Endothelial cell of umbilical vein (primary cell): ENCODE results near the gene NAA40. TPM values are rescaled to one million over a fixed set of nuclear protein-coding genes. Genes with fewer than 3 reads are reported as not detected.

Experiments used
- BruUV-seq: library from RNA; stranded (reverse); fragments of 400-500 nt; replicated peaks from 2 replicates; lab custom pipeline; 2021; lab: Mats Ljungman, UMichigan
- CTCF ChIA-PET: fragments of 300-600, 350-600 bp; sonication (Branson Sonifier 250); formaldehyde crosslinking; loops from one replicate; lab custom pipeline; 2021; ENCODE audit warnings: antibody characterized with exemption, inconsistent platforms; lab: Charles Lee
- POLR2A ChIA-PET: fragments of 300-600, 350-600 bp; sonication (Branson Sonifier 250); formaldehyde crosslinking; loops from one replicate; lab custom pipeline; 2021; ENCODE audit warnings: antibody characterized with exemption, inconsistent platforms; lab: Charles Lee
- DNase-seq: peaks from one replicate; pipeline ENCODE4 v3.0.0-alpha.2; 2011; ENCODE audit warnings: low read depth, low spot score
- FAIRE-seq: peaks from 2 replicates; lab custom pipeline; 2011; peaks lifted over from hg19 to GRCh38; lab: Jason Lieb, UNC
- H2AFZ ChIP-seq: 2 replicates; pipeline ENCODE4 v1.6.0; 2012; ENCODE audit warnings: low read depth, low read length, control low read depth, inconsistent platforms
- H3K27ac ChIP-seq: 2 replicates; pipeline ENCODE4 v1.5.1; 2011; ENCODE audit warnings: low read depth, mild to moderate bottlenecking, control low read depth, low read length, moderate library complexity; ENCODE audit not compliant: insufficient read depth
- H3K27me3 ChIP-seq, 2 experiments: 2 replicates each; pipeline versions ENCODE4 v1.6.0 to v1.6.1; 2011; ENCODE audit warnings: low read length in 2 of 2, mixed read lengths in 1 of 2; ENCODE audit not compliant: control insufficient read depth in 2 of 2, insufficient read depth in 2 of 2
- H3K36me3 ChIP-seq, 2 experiments: 2 replicates in 1 of 2; 3 replicates in 1 of 2; pipeline ENCODE4 v1.5.1; 2011; ENCODE audit warnings: low read length in 2 of 2, mild to moderate bottlenecking in 1 of 2, moderate library complexity in 1 of 2; ENCODE audit not compliant: control insufficient read depth in 2 of 2, insufficient read depth in 2 of 2; ENCODE audit errors: extremely low read depth in 1 of 2
- H3K4me1 ChIP-seq: 3 replicates; pipeline ENCODE4 v1.5.1; 2011; ENCODE audit warnings: mild to moderate bottlenecking, low read length; ENCODE audit not compliant: control insufficient read depth, insufficient read depth; ENCODE audit errors: extremely low read depth
- H3K4me2 ChIP-seq: 2 replicates; pipeline ENCODE4 v1.6.1; 2011; ENCODE audit warnings: low read length, control low read depth, mixed read lengths; ENCODE audit not compliant: insufficient read depth
- H3K4me3 ChIP-seq, 3 experiments: fragments of 200-600 bp in 1 of 3; sonication (generic), shearing (Covaris generic) in 1 of 3; replicated peaks in 1 of 3; 2 replicates each; pipeline ENCODE4 v1.5.1; 2011 to 2016; ENCODE audit warnings: control low read depth in 3 of 3, low read length in 3 of 3, mild to moderate bottlenecking in 2 of 3, inconsistent platforms in 1 of 3, low read depth in 1 of 3, moderate library complexity in 1 of 3; ENCODE audit not compliant: insufficient read depth in 1 of 3
- H3K79me2 ChIP-seq: 2 replicates; pipeline ENCODE4 v1.6.0; 2012; ENCODE audit warnings: low read length, inconsistent platforms; ENCODE audit not compliant: control insufficient read depth, insufficient read depth
- H3K9ac ChIP-seq: replicated peaks from 2 replicates; pipeline ENCODE3; 2011; ENCODE audit warnings: low read length, control low read depth; ENCODE audit not compliant: insufficient read depth; ENCODE audit errors: extremely low read depth
- H3K9me1 ChIP-seq: replicated peaks from 3 replicates; pipeline ENCODE4 v1.6.0; 2011; ENCODE audit warnings: mild to moderate bottlenecking, low read length; ENCODE audit not compliant: control insufficient read depth, insufficient read depth; ENCODE audit errors: extremely low read depth
- H3K9me3 ChIP-seq: replicated peaks from 2 replicates; pipeline ENCODE4 v1.5.1; 2012; ENCODE audit warnings: low read length, inconsistent platforms; ENCODE audit not compliant: control insufficient read depth, insufficient read depth
- H4K20me1 ChIP-seq: replicated peaks from 2 replicates; pipeline ENCODE3; 2011; ENCODE audit warnings: mild to moderate bottlenecking, low read length; ENCODE audit not compliant: control insufficient read depth, insufficient read depth; ENCODE audit errors: extremely low read depth
- EZH2 ChIP-seq: IDR thresholded peaks from 2 replicates; pipeline ENCODE4 v1.6.1; 2012; ENCODE audit warnings: borderline replicate concordance, low read depth, mild to moderate bottlenecking, moderate library complexity, low read length, inconsistent platforms; ENCODE audit not compliant: severe bottlenecking
- FOS ChIP-seq: IDR thresholded peaks from 2 replicates; pipeline ENCODE4 v1.6.1; 2011; ENCODE audit warnings: mild to moderate bottlenecking, low read length, moderate library complexity, borderline replicate concordance; ENCODE audit not compliant: insufficient read depth
- GATA2 ChIP-seq: IDR thresholded peaks from 2 replicates; pipeline ENCODE4 v1.7.0; 2011; ENCODE audit warnings: low read depth, mild to moderate bottlenecking, moderate library complexity, mixed read lengths, low read length; ENCODE audit not compliant: insufficient read length, insufficient read depth
- JUN ChIP-seq: IDR thresholded peaks from 2 replicates; pipeline ENCODE4 v1.6.1; 2011; ENCODE audit warnings: borderline replicate concordance, low read depth; ENCODE audit not compliant: insufficient read length, insufficient read depth
- MYC ChIP-seq: IDR thresholded peaks from one replicate; pipeline ENCODE4 v1.6.1; 2011; ENCODE audit warnings: mild to moderate bottlenecking, low read depth, low read length
- POLR2A ChIP-seq: IDR thresholded peaks from 2 replicates; pipeline ENCODE4 v1.6.1; 2012; ENCODE audit warnings: low read depth, mild to moderate bottlenecking, control low read depth, low read length
- POLR2AphosphoS5 ChIP-seq: IDR thresholded peaks from 2 replicates; pipeline ENCODE4 v1.6.1; 2012; ENCODE audit warnings: low read depth, mild to moderate bottlenecking, control low read depth, low read length, moderate library complexity; ENCODE audit not compliant: insufficient read depth
- dilution Hi-C: fragments of 300-500 bp; cut with MboI; formaldehyde crosslinking; loops from one replicate; pipeline ENCODE4 v1.15.0; 2019; ENCODE audit warnings: low sequenced_read_pairs; ENCODE audit not compliant: extremely low pct_ligation_motif_present
- intact Hi-C: fragments of 100-400 bp; cut with micrococcal nuclease; formaldehyde crosslinking; loops from one replicate; pipeline ENCODE4 v1.10.0; 2022
- polyA plus RNA-seq, 4 experiments: library from polyadenylated mRNA; depleted of rRNA in 3 of 4; stranded (reverse) in 3 of 4; unstranded in 1 of 4; fragments of >200 nt; gene quantifications; 2 replicates each; pipeline versions ENCODE4 v1.2.1 to v1.2.3, GENCODE V29; 2011 to 2012; ENCODE audit warnings: missing spikeins in 1 of 4
- total RNA-seq: library from RNA; stranded (reverse); gene quantifications from 2 replicates; pipeline ENCODE4 v1.2.3, GENCODE V29; 2021
- TF ChIP-seq, protein P1 (sequence below): IDR thresholded peaks from 2 replicates; pipeline ENCODE4 v1.6.1; 2011; ENCODE audit not compliant: insufficient read depth, insufficient read length
- TF ChIP-seq, protein P2 (sequence below), 2 donors: IDR thresholded peaks; 1 replicate in 1 of 2; 2 replicates in 1 of 2; pipeline ENCODE4 v1.5.1; 2011; ENCODE audit warnings: low read length in 2 of 2, mild to moderate bottlenecking in 2 of 2, moderate library complexity in 2 of 2, control low read depth in 1 of 2, inconsistent platforms in 1 of 2, low read depth in 1 of 2; ENCODE audit not compliant: insufficient read depth in 1 of 2; ENCODE audit errors: extremely low read depth in 1 of 2

The NAA40 gene
- total and polyA plus RNA-seq, 2 donors (not counting 3 experiments of a cell fraction or from before 2014, with no cell fraction given) = 28.5 to 32.3 TPM

DNA sequence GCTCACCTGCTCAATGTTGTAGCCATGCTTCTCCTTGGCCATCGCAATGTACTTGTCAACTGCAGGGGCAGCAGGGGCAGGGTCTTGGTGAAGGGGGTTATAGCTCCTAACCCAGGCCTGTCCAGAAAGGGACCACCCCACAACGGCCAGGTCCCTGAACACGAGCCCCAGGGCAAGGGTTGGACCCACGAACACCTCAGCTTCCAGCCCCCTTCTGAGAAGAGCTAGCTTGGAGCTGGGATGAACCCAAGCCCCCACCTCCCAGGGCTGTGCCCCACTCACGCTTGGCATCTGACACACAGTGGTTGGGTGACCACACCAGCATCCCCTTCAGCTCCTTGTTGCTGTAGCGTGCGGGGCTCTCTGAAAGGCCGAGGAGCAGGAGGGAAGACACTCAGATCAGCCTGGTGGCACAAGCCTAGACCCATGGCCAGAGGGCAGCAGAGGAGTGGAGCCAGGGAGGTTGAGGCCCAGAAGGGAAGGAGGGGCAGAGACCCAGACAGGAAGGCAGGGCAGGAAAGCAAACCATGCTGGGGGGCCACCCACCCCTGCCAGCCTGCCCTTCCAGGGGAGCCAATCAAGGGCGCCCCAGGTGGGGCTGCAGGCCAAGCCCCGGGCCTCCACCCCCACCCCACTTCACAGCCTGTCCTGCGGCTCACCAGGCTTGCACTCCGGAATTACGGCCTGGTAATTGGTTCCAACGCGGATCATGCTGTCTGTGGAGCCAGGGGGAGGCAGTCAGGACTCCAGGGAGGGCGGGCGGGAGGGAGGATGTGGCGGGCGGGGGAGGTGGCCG, 23.7 kb upstream of the NAA40 start:
- intact Hi-C loops = loop anchor here (5.0 kb wide), 1 partner anchor 232 kb away; no protein-coding TSS in a partner anchor
- no TSS peak for BruUV-seq
- H3K4me3 ChIP-seq = no peak overlapping the region
- DNase-seq = no peak
- H3K4me2 ChIP-seq = no peak overlapping the region
- no peak for FAIRE-seq
- peaks cover 7% of the 10 kb centered on the region for H3K4me1 ChIP-seq
- POLR2A ChIA-PET = no interaction called here
- no peak for TF ChIP-seq EZH2
- no peak for TF ChIP-seq FOS
- TF ChIP-seq, protein P1, sequence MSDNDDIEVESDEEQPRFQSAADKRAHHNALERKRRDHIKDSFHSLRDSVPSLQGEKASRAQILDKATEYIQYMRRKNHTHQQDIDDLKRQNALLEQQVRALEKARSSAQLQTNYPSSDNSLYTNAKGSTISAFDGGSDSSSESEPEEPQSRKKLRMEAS = no peak
- no peak for TF ChIP-seq GATA2
- TF ChIP-seq MYC = no peak
- TF ChIP-seq POLR2A = no peak
- TF ChIP-seq, protein P2, sequence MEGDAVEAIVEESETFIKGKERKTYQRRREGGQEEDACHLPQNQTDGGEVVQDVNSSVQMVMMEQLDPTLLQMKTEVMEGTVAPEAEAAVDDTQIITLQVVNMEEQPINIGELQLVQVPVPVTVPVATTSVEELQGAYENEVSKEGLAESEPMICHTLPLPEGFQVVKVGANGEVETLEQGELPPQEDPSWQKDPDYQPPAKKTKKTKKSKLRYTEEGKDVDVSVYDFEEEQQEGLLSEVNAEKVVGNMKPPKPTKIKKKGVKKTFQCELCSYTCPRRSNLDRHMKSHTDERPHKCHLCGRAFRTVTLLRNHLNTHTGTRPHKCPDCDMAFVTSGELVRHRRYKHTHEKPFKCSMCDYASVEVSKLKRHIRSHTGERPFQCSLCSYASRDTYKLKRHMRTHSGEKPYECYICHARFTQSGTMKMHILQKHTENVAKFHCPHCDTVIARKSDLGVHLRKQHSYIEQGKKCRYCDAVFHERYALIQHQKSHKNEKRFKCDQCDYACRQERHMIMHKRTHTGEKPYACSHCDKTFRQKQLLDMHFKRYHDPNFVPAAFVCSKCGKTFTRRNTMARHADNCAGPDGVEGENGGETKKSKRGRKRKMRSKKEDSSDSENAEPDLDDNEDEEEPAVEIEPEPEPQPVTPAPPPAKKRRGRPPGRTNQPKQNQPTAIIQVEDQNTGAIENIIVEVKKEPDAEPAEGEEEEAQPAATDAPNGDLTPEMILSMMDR (IDR thresholded peaks at IDR 0.05; ENCODE audit: extremely low read depth in 1 of 2, insufficient read depth in 1 of 2, low read depth in 1 of 2, low read length in 2 of 2) = no peak
- no peak for TF ChIP-seq JUN
- no peak for TF ChIP-seq POLR2AphosphoS5
- no peaks in the 10 kb centered on the region for H3K9me3 ChIP-seq
- H3K36me3 ChIP-seq = no peaks in the 10 kb centered on the region
- H3K79me2 ChIP-seq = no peaks in the 10 kb centered on the region
- no peaks in the 10 kb centered on the region for H3K9me1 ChIP-seq
- no peak overlapping the region for H3K9ac ChIP-seq
- CTCF ChIA-PET = interaction anchor here (1.3 to 3.1 kb wide), 3 partner anchors 9 to 77 kb away, joined by 4 to 12 read pairs (median 10); partner anchors contain the start of gene MARK2
- H3K27ac ChIP-seq = no peak overlapping the region
- H2AFZ ChIP-seq = no peak overlapping the region
- dilution Hi-C loops = no loop called here
- H4K20me1 ChIP-seq = no peaks in the 10 kb centered on the region
- H3K27me3 ChIP-seq = peaks cover 0 to 2% of the 10 kb centered on the region in 2 experiments
